HG03342 (cell line): ENCODE results near the gene REEP3.
A peak's percentile ranks its signal among the peaks of the same experiment; 100 is the strongest.
"Not testable (repeated sequence)": the region's sequence is repeated elsewhere in the genome, so short reads cannot be mapped to it uniquely, and the experiment has no call there.

Experiments used
- ATAC-seq: cut with Tn5 transposase; IDR thresholded peaks from one replicate; pipeline ENCODE4 v1.9.1; 2021; ENCODE audit warnings: mild to moderate bottlenecking, moderate library complexity; ENCODE audit not compliant: unreplicated experiment

REEP3 gene

GRCh38 chr10:63661347-63661746 lies 140.1 kb downstream of the REEP3 start:
- no peak for ATAC-seq

- ATAC-seq, result no peak
These were observed 143.2 kb downstream of the REEP3 start for GRCh38 chr10:63664341-63664885.

GRCh38 chr10:63665006-63665580 lies 143.9 kb downstream of the REEP3 start:
- not testable (repeated sequence) for ATAC-seq

GRCh38 chr10:63665670-63666134 lies 144.5 kb downstream of the REEP3 start:
- ATAC-seq, result no peak

GRCh38 chr10:63666836-63667383 lies 145.7 kb downstream of the REEP3 start:
- ATAC-seq, result peak; percentile 81

GRCh38 chr10:63667596-63668480 lies 146.6 kb downstream of the REEP3 start:
- no peak for ATAC-seq

GRCh38 chr10:63670291-63670898 lies 149.2 kb downstream of the REEP3 start:
- peak; percentile 48 for ATAC-seq

GRCh38 chr10:63671317-63671937 lies 150.2 kb downstream of the REEP3 start:
- no peak for ATAC-seq

- ATAC-seq, result no peak
These were observed 151.3 kb downstream of the REEP3 start for GRCh38 chr10:63672491-63672890.

- no peak for ATAC-seq
These were observed 152.0 kb downstream of the REEP3 start for GRCh38 chr10:63673246-63673645.

GRCh38 chr10:63673846-63674245 lies 152.6 kb downstream of the REEP3 start:
- ATAC-seq, result no peak
